G401 (cell line): ENCODE results near the gene SPRING1. TPM values are rescaled to one million over a fixed set of nuclear protein-coding genes. Genes with fewer than 3 reads are reported as not detected.
"Not testable (repeated sequence)": the region's sequence is repeated elsewhere in the genome, so short reads cannot be mapped to it uniquely, and the experiment has no call there.

Source experiments
- DNase-seq: peaks from one replicate; pipeline ENCODE4 v3.0.0-alpha.2; 2015; ENCODE audit warnings: low spot score
- in situ Hi-C: cut with HindIII; loops from 2 replicates; pipeline ENCODE4 v1.10.0; 2016; ENCODE audit warnings: low sequenced_read_pairs, mixed read lengths
- total RNA-seq: library from RNA; depleted of rRNA; stranded (reverse); fragments of >200 nt; shearing (Covaris generic); gene quantifications from 2 replicates; pipeline ENCODE4 v1.2.3, GENCODE V29; 2014; rRNA removed

Gene SPRING1, protein sequence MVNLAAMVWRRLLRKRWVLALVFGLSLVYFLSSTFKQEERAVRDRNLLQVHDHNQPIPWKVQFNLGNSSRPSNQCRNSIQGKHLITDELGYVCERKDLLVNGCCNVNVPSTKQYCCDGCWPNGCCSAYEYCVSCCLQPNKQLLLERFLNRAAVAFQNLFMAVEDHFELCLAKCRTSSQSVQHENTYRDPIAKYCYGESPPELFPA
- total RNA-seq, result 37.4 and 46.3 TPM in 2 replicates

DNA sequence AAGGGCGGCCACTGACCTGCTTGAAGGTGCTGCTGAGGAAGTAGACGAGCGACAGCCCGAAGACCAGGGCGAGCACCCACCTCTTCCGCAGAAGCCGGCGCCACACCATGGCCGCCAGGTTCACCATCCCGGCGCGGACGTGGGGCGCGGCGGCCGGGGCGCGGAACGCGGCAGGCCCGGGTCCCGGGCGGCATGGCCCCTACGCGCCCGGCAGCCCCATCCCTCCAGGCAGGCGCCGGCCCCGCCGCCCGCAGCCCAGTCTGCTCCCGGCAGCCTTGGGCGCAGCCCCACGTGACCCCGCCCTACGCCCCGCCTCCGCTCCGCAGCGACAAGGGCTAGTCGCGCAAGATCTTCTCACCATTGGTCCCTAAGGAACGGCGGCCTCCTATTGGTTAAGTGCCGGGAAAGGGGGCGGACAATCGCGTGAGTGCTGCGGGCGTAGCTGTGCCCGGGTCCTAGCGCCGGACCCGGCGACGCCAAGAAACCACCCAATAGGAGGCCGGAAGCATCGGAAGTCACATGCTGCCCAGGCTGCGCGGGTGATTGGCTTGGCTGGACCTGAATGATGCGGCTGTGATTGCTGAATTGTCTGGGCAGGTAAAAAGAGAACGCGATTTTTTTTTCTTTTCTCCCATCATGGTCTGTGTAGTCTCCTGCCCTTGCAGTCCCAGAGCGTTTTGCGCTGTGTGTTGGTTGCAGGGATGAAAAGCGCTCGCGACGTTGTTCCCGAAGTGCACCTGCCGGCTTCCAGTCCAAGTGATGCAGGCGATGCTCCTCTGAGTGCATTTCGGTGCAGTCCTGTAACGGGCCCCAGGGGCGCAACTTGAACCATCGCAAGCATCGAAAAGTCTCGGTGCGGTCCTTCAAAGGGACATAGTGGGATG is at the start of gene SPRING1, which contains the start of gene RNFT2:
Gene SPRING1 (minus strand): TSS at position 296 of the 884 bp plus-strand sequence. CDS start 169 bp downstream, at position 127.
Gene RNFT2 (plus strand): TSS at position 542 of the 884 bp plus-strand sequence. CDS start 2,183 bp downstream, outside the sequence.
- in situ Hi-C loops, result no loop called here
- DNase-seq, result peak; percentile 99

DNA sequence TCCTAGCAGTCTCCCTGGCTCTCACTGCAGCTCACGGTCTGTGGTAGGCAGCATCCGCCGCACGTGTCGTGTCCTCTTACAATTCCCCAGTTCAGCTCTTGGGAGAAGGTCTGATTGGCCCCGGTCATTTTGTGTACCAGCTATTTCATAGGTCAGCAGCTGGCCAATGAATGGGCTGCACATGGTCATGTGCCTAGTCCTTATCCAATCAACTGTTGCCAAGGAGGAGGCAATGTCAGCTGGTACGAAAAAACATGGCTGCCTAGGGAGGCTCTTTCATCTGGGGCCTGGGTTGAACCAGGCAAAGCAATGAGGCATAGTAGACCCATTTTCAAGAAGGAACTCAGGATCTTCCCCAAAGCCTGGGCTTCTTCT is 46.4 kb upstream of the SPRING1 start:
- in situ Hi-C loops, result no loop called here

DNA sequence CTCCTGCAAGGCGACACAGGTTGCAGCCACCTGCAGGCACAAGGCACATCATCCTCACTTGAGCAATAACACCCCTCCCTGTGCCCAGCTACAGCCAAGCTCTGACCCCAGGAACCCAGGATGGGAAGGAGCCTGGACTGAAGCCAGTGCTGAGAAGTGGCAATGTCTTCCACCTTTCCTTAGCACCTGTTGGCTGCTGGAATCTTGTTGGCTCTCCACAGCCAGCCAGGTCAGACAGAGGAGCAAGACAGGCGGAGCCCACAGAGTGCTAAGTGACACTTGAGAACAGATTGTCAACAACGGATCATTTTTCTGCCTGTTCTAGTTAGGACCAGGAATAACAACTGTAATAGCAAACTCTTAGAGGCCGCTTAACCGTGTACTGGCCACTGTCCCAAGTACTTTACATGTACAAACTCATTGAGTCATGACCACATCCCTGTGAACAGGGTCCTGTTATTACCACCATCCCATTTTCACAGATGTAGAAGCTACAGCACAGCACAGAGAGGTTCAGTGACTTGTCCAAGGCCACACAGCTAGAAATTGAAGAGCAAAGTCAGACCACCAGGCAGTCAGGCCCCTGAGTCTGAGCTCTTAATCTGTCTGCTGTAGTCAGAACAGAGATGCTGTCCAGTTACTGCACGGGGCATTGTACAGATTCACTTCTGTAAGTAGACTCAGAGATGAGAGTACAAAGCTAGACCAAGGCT is 45.8 kb upstream of the SPRING1 start:
- DNase-seq, result no peak
- in situ Hi-C loops, result no loop called here

More for the DNA sequence above, 46.4 kb upstream of the SPRING1 start:
- DNase-seq, result no peak

DNA sequence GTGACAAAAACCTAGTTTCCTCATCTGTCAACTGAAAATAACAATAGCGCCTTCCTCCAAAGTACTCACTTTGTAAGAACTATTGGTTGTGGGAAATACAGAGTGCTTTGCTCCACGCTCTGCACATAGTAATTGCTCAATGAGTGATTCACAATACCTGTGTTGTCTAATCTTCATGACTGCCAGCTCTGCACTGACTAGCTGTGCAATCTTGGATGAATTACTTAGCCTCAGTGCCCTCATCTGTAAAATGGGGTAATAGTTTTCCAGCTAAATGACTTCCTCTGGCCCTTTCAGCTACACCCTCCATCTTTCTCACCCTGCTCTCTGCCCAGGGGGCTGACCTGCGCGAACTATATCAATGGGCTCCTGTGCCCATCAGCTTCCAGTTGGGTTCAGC is 43.1 kb upstream of the SPRING1 start:
- DNase-seq, result no peak
- in situ Hi-C loops, result no loop called here

DNA sequence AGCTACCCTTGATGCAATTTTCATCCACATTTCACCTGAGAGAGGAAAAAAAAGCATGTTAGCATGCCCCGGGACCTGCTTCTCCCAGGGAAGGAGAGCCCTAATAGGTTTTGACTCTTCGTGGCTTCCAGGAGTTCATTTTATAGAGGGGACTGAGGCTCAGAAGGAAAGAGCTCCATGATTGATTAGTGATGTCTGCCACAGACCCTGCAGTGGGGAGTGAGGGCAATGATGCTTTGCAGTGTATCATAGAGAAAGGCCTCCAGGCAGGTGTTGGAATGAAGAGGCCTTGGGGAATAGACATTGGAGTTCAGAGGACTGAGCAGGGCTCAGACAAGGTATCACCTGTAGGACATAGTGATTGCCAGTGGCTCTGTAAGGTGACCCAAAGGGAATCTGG is 41.7 kb upstream of the SPRING1 start:
- in situ Hi-C loops, result no loop called here
- no peak for DNase-seq

DNA sequence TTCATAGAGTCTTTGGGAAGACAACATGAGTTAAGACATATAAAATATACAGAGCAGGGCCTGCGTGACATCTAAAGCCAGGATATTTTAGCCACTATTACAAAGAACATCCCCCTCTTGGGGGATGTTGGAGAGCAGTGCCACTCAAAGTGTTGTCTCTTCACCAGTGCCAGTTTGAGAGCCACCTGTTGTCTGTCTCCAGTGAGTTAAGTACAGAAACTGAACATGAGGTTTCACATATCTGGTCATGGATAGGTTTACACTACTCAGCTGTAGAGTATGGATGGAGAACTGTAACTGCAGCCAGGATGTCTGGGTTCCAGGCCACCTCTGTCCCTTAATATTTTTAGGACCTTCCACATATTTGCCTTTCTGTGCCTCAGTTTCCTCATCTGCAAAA is 39.4 kb upstream of the SPRING1 start:
- in situ Hi-C loops, result no loop called here

DNA sequence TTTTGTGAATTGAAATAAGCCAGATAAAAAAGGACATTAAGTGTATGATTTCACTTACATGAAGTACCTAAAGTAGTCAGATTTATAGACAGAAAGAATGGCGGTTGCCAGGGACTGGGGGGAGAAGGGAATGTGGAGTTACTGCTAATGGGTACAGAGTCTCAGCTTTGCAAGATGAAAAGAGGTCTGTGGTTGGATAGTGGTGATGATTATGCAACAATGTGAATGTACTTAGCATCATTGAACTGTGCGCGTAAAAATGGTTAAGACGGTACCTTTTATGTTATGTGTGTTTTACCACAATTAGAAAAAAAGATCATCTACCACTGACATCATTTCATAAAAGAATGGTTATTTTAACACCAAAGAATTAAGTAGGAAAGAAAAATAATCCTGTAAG is 36.2 kb upstream of the SPRING1 start:
- in situ Hi-C loops, result no loop called here

More for the DNA sequence above, 39.4 kb upstream of the SPRING1 start:
- DNase-seq, result no peak

DNA sequence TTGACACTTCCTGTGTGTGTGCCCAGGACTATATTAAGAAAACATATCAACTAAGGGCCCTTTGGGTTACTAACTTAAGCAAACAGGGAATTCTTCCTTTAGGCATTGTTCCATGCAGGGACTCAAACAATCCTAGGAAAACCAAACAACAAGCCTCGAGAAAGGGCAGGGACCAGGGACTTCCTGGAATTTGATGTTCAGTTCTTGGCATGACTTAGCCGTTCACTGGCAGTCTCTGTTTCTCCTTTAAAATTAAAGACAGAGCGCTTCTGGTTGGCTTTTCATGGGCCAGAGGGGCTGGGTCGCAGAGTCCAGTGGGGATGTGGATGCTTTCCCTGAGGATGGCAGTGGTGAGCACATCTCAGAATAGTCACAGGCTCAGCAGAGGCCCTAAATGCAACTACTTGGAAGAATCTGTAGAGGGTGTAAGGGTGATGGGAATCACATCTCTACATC is 35.4 kb upstream of the SPRING1 start:
- in situ Hi-C loops, result no loop called here
- peak; percentile 5 for DNase-seq

More for the DNA sequence above, 36.2 kb upstream of the SPRING1 start:
- no peak for DNase-seq

DNA sequence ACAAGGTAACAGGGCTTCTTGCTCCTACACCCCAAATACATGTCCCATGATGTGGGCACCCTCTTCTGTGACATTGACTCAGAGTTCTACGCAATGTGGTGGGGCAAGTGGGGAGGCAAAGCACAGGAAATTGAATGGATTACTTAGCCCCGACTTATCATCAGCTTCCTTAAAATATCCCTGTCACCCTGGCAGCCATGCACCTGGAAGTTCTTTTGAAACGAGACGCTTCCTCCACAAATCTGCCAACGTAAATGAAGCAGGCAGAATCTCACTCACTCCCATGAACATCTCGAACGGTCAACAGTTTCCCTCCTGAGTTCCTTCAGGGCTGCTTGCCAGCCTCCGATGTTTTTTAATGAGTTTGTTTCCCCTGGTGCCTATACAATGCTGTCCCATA is 33.8 kb upstream of the SPRING1 start:
- no peak for DNase-seq
- in situ Hi-C loops, result no loop called here

DNA sequence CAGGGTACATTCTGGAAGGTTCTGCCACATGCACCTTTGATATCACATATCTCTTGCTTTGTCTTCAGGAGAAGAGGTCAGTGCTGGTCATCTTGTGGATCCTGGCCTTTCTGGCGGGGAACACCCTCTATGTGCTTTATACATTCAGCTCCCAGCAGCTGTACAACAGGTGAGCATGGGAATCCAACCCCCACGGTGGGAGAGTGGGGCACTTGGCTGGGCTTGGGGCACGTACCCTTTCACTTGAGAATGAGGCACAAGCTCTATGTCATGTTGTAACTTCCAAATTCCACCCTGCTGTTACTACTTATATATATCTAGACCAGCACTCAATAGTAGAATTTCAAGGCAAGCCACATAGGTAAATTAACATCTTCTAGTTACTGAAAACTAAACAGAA is 28.9 kb upstream of the SPRING1 start:
- DNase-seq, result no peak
- in situ Hi-C loops, result no loop called here

DNA sequence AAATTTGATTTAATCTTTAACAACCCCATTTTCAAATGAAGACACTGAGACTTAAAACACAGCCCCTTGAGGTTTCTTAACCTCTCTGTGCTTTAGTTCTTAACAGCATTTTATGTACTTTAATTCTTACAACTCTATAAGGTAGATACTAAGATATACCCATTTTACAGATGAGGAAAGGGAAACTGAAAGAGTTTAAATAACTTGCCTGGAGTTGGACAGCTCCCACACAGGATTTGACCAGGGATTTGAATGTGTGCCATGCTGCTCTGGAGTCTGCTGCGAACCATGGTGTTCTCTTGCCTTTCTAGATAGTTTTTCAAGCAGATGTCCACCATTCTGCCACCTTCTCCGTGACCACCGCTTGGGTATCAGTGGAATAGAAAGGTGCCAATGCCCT is 28.4 kb upstream of the SPRING1 start:
- no peak for DNase-seq
- in situ Hi-C loops, result no loop called here

DNA sequence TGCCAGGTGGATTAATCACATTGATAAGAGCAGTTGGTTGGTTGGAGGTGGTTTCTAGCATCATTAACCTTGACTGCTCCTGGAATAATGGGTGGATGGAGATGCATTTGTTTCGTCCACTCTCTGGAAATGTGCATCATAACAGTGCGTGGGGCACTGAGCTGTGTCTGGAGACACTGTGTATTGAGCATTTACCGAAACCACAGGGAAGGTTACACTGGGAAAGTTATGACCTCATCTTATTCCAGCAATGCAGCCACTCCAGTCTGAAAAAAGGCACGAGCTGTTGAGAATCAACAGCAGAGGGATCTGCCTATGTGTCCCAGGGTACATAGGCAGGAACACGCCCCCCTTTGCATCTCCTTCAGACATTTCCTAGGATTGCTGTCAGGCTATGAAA is 27.4 kb upstream of the SPRING1 start:
- in situ Hi-C loops, result no loop called here
- DNase-seq, result no peak

DNA sequence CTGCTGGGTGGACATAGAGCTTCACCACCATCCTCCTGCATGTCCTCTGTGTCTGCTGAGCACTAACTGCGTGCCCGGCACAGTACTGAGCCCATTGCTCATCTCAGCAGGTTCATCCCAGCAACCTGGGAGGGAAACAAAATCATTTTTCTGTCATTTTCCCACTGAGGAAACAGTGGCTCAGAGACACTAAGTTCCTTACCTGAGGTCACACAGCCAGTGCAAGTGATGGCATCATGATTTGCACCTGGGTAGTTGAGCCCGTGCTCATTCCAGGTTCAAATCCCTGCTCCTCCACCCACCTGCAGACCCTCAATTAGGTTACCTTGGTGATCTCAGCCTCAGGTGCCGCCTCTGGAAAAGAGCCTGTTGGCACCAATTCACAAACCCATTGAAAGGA is 23.6 kb upstream of the SPRING1 start:
- no peak for DNase-seq
- in situ Hi-C loops, result no loop called here

DNA sequence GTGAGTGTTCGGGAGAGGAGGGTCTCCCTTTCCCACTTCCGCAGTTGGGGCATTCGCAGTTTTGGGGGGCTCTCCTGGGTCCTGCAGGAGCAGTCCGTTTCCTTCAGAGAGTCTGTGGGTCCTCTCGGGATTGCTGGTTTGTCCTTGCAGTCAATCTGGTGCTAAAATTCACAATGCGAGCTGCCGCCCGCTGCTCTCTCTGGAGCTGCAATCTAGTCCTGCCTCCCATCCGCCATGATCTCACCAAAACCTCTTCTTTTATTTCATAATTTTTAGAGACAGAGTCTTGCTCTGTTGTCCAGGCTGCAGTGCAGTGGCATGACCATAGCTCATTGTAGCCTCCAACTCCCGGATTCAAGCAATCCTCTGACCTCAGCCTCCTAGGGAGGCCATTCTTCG is 22.8 kb upstream of the SPRING1 start:
- in situ Hi-C loops, result no loop called here
- no peak for DNase-seq

DNA sequence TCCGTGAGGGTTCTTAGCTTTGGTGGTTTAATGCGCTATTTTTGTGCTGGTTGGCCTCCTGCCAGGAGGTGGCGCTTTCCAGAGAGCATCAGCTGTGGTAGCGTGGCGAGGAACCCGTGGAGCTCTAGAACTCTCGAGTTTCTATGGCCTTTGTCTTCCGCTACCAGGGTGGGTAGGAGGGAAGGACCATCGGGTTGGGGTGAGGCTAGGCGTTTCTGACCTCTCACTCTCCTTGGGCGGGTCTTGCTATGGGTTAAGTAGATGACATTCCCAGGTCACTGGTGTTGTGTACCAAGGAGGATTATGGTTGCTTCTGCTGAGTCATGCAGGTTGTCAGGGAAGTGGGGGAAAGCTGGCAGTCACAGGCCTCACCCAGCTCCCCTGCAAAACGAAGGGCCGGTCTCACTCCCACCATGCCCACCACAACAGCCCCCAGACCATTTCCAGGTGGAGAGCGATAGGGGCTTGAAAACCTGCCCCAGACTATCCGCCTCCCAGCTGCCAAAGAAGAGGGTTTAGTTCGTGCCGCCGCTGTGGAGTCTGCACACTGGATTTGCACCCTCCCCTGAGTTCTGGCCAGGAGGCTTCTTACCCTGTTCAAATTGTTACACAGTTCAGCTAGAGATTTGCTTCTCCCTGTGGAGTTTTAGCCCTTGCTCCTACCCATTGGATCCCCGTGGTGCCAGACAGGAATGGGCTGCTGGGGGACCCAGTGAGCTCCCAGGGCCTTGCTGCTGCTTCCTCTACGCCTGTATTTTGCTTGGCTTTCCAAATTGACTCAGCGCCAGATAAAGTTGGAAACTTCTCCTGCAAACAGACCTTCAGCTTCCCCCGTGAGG is 22.1 kb upstream of the SPRING1 start:
- in situ Hi-C loops, result no loop called here
- DNase-seq, result no peak

DNA sequence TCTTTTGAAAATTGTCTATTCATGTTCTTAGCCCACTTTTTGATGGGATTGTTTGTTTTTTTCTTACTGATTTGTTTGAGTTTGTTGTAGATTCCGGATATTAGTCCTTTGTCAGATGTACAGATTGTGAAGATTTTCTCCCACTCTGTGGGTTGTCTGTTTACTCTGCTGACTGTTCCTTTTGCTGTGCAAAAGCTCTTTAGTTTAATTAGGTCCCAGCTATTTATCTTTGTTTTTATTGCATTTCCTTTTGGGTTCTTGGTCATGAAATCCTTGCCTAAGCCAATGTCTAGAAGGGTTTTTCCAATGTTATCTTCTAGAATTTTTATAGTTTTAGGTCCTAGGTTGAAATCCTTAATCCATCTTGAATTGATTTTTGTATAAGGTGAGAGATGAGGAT is 16.9 kb upstream of the SPRING1 start:
- DNase-seq, in situ Hi-C loops: not testable (repeated sequence)

DNA sequence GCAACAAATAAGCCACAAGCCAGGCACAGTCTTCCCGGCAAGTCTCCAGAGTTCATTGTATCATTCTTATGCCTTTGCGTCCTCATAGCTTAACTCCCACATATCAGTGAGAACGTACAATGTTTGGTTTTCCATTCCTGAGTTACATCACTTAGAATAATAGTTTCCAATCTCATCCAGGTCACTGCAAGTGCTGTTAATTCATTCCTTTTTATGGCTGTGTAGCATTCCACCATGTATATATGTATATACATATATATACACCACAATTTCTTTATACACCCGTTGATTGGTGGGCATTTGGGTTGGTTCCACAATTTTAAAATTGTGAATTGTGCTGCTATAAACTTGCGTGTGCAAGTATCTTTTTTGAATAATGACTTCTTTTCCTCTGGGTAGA is 16.2 kb upstream of the SPRING1 start:
- in situ Hi-C loops, DNase-seq: not testable (repeated sequence)

DNA sequence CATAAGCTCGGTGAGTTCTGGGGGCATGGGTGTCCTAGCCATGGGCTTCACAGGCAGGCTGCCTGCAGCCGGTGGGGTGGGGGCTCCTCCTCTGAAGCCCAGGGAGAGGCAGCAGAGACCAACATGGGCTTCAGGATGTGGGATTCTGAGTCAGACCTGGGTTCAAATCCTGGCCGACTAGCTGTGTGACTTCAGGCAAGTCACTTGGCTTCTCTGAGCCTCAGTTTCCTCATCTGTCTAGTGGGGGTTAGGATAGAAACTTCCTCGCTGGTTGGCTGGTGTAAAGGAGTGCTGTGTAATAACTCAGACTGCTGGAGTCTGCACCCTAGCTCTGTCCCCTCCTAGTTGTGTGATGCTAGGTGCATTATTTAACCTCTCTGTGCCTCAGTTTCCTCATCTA is 12.4 kb upstream of the SPRING1 start:
- in situ Hi-C loops, result no loop called here
- DNase-seq, result no peak

DNA sequence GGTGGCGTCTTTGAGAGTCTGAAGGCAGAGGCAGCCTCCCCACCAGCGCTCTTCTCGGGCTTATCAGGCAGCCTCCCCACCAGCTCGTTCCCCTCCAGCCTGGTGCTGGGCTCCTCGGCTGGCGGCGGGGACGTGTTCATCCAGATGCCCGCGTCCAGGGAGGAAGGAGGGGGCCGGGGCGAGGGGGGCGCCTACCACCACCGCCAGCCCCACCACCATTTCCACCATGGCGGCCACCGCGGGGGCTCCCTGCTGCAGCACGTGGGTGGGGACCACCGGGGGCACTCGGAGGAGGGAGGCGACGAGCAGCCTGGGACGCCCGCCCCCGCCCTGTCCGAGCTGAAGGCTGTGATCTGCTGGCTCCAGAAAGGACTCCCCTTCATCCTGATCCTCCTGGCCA is 12.0 kb upstream of the SPRING1 start:
- DNase-seq, result no peak
- in situ Hi-C loops, result no loop called here
